ENCODE data around the gene TARS2.

- TF ChIP-seq CTCF (IDR thresholded peaks at IDR 0.05) (no peak), FOXJ3 (CRISPR knock-in tag; IDR thresholded peaks at IDR 0.05; ENCODE audit: borderline replicate concordance) (no peak), ZSCAN18 (CRISPR knock-in tag; IDR thresholded peaks at IDR 0.05) (no peak)
- TF ChIP-seq, protein P1, sequence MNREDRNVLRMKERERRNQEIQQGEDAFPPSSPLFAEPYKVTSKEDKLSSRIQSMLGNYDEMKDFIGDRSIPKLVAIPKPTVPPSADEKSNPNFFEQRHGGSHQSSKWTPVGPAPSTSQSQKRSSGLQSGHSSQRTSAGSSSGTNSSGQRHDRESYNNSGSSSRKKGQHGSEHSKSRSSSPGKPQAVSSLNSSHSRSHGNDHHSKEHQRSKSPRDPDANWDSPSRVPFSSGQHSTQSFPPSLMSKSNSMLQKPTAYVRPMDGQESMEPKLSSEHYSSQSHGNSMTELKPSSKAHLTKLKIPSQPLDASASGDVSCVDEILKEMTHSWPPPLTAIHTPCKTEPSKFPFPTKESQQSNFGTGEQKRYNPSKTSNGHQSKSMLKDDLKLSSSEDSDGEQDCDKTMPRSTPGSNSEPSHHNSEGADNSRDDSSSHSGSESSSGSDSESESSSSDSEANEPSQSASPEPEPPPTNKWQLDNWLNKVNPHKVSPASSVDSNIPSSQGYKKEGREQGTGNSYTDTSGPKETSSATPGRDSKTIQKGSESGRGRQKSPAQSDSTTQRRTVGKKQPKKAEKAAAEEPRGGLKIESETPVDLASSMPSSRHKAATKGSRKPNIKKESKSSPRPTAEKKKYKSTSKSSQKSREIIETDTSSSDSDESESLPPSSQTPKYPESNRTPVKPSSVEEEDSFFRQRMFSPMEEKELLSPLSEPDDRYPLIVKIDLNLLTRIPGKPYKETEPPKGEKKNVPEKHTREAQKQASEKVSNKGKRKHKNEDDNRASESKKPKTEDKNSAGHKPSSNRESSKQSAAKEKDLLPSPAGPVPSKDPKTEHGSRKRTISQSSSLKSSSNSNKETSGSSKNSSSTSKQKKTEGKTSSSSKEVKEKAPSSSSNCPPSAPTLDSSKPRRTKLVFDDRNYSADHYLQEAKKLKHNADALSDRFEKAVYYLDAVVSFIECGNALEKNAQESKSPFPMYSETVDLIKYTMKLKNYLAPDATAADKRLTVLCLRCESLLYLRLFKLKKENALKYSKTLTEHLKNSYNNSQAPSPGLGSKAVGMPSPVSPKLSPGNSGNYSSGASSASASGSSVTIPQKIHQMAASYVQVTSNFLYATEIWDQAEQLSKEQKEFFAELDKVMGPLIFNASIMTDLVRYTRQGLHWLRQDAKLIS (CRISPR knock-in tag; IDR thresholded peaks at IDR 0.05; ENCODE audit: borderline replicate concordance): no peak
Observed at GRCh38 chr1:150557065-150557600, 69.9 kb downstream of the TARS2 start.

Measured in WTC11 (cell line).